22Rv1 (cell line): ENCODE data around the gene MALRD1.

Source experiments
- ZFX ChIP-seq: fragments of 450-650 bp; IDR thresholded peaks from 2 replicates; pipeline ENCODE4 v1.6.1; 2017; ENCODE audit warnings: antibody characterized with exemption, borderline replicate concordance
- TF ChIP-seq, protein P1 (sequence below): fragments of 450-650 bp; IDR thresholded peaks from 2 replicates; pipeline ENCODE4 v1.5.1; 2017; ENCODE audit warnings: mild to moderate bottlenecking

DNA sequence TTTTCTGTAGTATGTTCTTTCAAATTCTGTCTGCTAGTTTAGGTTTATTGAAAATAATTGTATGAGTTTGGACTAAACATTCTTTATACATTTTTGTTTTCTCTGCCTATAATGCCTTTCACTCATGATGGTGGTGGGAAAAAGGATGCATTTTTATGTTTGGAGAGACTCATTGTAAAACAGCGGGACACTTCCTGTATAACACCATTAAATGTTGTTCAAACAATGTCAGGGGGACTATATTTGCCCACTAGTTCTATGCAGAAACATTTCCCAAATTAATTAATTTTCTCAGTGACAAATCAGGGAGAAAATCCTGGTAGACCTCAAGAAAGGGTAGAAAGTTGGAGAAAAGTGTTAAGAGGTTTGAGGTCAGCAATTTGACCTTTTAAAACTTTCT is 207.7 kb downstream of the MALRD1 start:
- TF ChIP-seq, protein P1, sequence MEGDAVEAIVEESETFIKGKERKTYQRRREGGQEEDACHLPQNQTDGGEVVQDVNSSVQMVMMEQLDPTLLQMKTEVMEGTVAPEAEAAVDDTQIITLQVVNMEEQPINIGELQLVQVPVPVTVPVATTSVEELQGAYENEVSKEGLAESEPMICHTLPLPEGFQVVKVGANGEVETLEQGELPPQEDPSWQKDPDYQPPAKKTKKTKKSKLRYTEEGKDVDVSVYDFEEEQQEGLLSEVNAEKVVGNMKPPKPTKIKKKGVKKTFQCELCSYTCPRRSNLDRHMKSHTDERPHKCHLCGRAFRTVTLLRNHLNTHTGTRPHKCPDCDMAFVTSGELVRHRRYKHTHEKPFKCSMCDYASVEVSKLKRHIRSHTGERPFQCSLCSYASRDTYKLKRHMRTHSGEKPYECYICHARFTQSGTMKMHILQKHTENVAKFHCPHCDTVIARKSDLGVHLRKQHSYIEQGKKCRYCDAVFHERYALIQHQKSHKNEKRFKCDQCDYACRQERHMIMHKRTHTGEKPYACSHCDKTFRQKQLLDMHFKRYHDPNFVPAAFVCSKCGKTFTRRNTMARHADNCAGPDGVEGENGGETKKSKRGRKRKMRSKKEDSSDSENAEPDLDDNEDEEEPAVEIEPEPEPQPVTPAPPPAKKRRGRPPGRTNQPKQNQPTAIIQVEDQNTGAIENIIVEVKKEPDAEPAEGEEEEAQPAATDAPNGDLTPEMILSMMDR: no peak
- TF ChIP-seq ZFX: no peak
